ENCODE results near the gene ZCCHC4. TPM values are rescaled to one million over a fixed set of nuclear protein-coding genes. Genes with fewer than 3 reads are reported as not detected.

ZCCHC4 gene
- total and polyA plus RNA-seq, 2 of the 8 experiments (the other 6 are each of a cell fraction or from before 2014, with no cell fraction given) = 9.8 to 12.5 TPM

GRCh38 chr4:25368315-25368714 lies 55.7 kb downstream of the ZCCHC4 start:
- H2BK120ac ChIP-seq (replicated peaks; ENCODE audit: low read depth, low read length) = no peak overlapping the region
- CTCF ChIA-PET (ENCODE audit: partially characterized antibody) = interaction anchor here (0.7 to 5.3 kb wide), 25 partner anchors 8 to 388 kb away, joined by 3 to 47 read pairs (median 4); partner anchors contain the start of genes ANAPC4 and ZCCHC4
- 91% methylated on average over 6 of the region's 6 CpGs; no CpG with 5 or more reads in 1 of the 2 experiments for WGBS, 2 experiments (ENCODE audit: extremely low coverage in 1 of 2, insufficient coverage in 1 of 2, insufficient read length in 1 of 2, insufficient replicate concordance in 2 of 2, low coverage in 1 of 2, low lambda C conversion rate in 2 of 2, missing lambda C conversion rate in 1 of 2)

More at GRCh38 chr4:25368315-25368714, 55.7 kb downstream of the ZCCHC4 start:
- Histone ChIP-seq H3K4me3 (ENCODE audit: extremely low read depth in 1 of 4, insufficient read depth in 2 of 4, low read depth in 3 of 4, low read length in 4 of 4) (no peak overlapping the region), H3K4me1 (replicated peaks in 1 of 4; ENCODE audit: control insufficient read depth in 3 of 4, insufficient read depth in 4 of 4, low read length in 3 of 4) (peaks cover 0 to 4% (median 1%) of the 10 kb centered on the region in 4 experiments; a peak in 2 of 7 replicates), H3K27me3 (replicated peaks in 1 of 4; ENCODE audit: control insufficient read depth in 3 of 4, extremely low read depth in 1 of 4, insufficient read depth in 3 of 4, low read length in 3 of 4) (no peaks in the 10 kb centered on the region), H4K5ac (ENCODE audit: insufficient read length, low read depth, low read length) (no peak overlapping the region), H4K91ac (replicated peaks; ENCODE audit: insufficient read length, low read length) (no peak overlapping the region), H3K18ac (ENCODE audit: extremely low read depth, low read length) (no peak overlapping the region), H3K23me2 (ENCODE audit: low read depth, low read length) (no peaks in the 10 kb centered on the region), H3K56ac (replicated peaks; ENCODE audit: insufficient read length, low read depth, low read length) (no peak overlapping the region), H3K4ac (replicated peaks; ENCODE audit: insufficient read length, low read depth, low read length) (no peak overlapping the region), H2AK5ac (ENCODE audit: low read depth, low read length) (no peak overlapping the region), H2BK20ac (ENCODE audit: low read length) (no peak overlapping the region), H3K14ac (ENCODE audit: insufficient read length) (no peak overlapping the region), H3K9me3 (ENCODE audit: insufficient read depth in 2 of 2, low read depth in 1 of 2, low read length in 1 of 2) (no peaks in the 10 kb centered on the region), H3K4me2 (ENCODE audit: insufficient read depth in 1 of 2, low read depth in 2 of 2, low read length in 2 of 2) (no peak overlapping the region), H3K27ac (ENCODE audit: low read depth, low read length) (no peak overlapping the region), H3K23ac (ENCODE audit: insufficient read length) (no peak overlapping the region), H2BK5ac (ENCODE audit: low read depth, low read length) (no peak overlapping the region), H3K79me2 (ENCODE audit: control insufficient read depth in 1 of 2, insufficient read depth in 2 of 2, low read length in 2 of 2) (no peaks in the 10 kb centered on the region), H3K9ac (replicated peaks in 1 of 4; ENCODE audit: extremely low read depth in 1 of 4, low read depth in 3 of 4, low read length in 3 of 4) (no peak overlapping the region), H3K36me3 (ENCODE audit: control insufficient read depth in 2 of 4, insufficient read depth in 4 of 4, low read length in 3 of 4) (peaks cover 0 to 5% (median 1%) of the 10 kb centered on the region in 4 experiments; a peak in 3 of 8 replicates), H2AFZ (ENCODE audit: low read length) (no peak overlapping the region), H2BK12ac (ENCODE audit: low read depth, low read length) (no peak overlapping the region), H4K20me1 (replicated peaks in 1 of 2; ENCODE audit: control insufficient read depth in 1 of 2, insufficient read depth in 2 of 2, low read length in 2 of 2) (no peaks in the 10 kb centered on the region), H2BK15ac (ENCODE audit: low read length) (no peak overlapping the region), H4K8ac (ENCODE audit: extremely low read depth, insufficient read depth, low read length) (no peak overlapping the region), H3K79me1 (ENCODE audit: low read depth, low read length) (no peaks in the 10 kb centered on the region)
- POLR2A ChIA-PET (ENCODE audit: partially characterized antibody) = interaction anchor here (1.1 to 1.2 kb wide), 2 partner anchors 10 to 56 kb away, joined by 3 to 4 read pairs; partner anchors contain the start of gene ZCCHC4
- TF ChIP-seq ATF3 (IDR thresholded peaks at IDR 0.05; ENCODE audit: insufficient read depth, low read depth, low read length) = no peak
- no peak for TF ChIP-seq CHD1 (IDR thresholded peaks at IDR 0.05; ENCODE audit: low read depth, low read length)
- TF ChIP-seq NRF1 (IDR thresholded peaks at IDR 0.05; ENCODE audit: low read depth, low read length) = no peak
- no peak for TF ChIP-seq ATF2 (IDR thresholded peaks at IDR 0.05; ENCODE audit: low read length)
- DNase-seq (ENCODE audit: low read depth in 1 of 2, low spot score in 2 of 2) = no peak
- no peak for FAIRE-seq
